OCI-LY7 (cell line): ENCODE measurements around the gene SERPINA1. TPM values are rescaled to one million over a fixed set of nuclear protein-coding genes. Genes with fewer than 3 reads are reported as not detected.

Experiments
- BruUV-seq: library from RNA; stranded (reverse); fragments of 400-500 nt; replicated peaks from 2 replicates; lab custom pipeline; 2021; lab: Mats Ljungman, UMichigan
- CTCF ChIA-PET: fragments of 300-600 bp; sonication (Branson Sonifier 250); formaldehyde crosslinking; loops from one replicate; lab custom pipeline; 2022; ENCODE audit warnings: antibody characterized with exemption; ENCODE audit not compliant: unreplicated experiment; lab: Charles Lee
- POLR2A ChIA-PET: fragments of 300-600 bp; sonication (Branson Sonifier 250); formaldehyde crosslinking; loops from one replicate; lab custom pipeline; 2022; ENCODE audit warnings: antibody characterized with exemption; lab: Charles Lee
- DNase-seq: peaks from one replicate; pipeline ENCODE4 v3.0.0-alpha.2; 2015; ENCODE audit warnings: low spot score
- H2AFZ ChIP-seq: fragments of 200-600 bp; sonication (generic), shearing (Covaris generic); 2 replicates; pipeline ENCODE4 v1.6.1; 2014; ENCODE audit warnings: mild to moderate bottlenecking, antibody characterized with exemption, low read length, moderate library complexity
- H3K27ac ChIP-seq: fragments of 200-600 bp; sonication (generic); 2 replicates; pipeline ENCODE4 v1.5.1; 2014; ENCODE audit warnings: mixed run types, low read depth, mild to moderate bottlenecking, moderate library complexity, low read length, inconsistent platforms; ENCODE audit not compliant: poor library complexity, severe bottlenecking
- H3K36me3 ChIP-seq: fragments of 200-600 bp; sonication (generic); 2 replicates; pipeline ENCODE4 v1.6.1; 2014; ENCODE audit warnings: mild to moderate bottlenecking, antibody characterized with exemption, low read length, moderate library complexity, mixed read lengths; ENCODE audit not compliant: insufficient read depth
- H3K4me1 ChIP-seq: fragments of 200-600 bp; sonication (generic); 2 replicates; pipeline ENCODE4 v1.5.1; 2014; ENCODE audit warnings: mild to moderate bottlenecking, low read length; ENCODE audit not compliant: insufficient read depth, poor library complexity, severe bottlenecking
- H3K4me2 ChIP-seq: fragments of 200-600 bp; sonication (generic); 2 replicates; pipeline ENCODE4 v1.6.1; 2014; ENCODE audit warnings: mild to moderate bottlenecking, low read length
- H3K4me3 ChIP-seq: fragments of 200-600 bp; sonication (generic); 2 replicates; pipeline ENCODE4 v1.5.1; 2014; ENCODE audit warnings: mild to moderate bottlenecking, low read depth, low read length; ENCODE audit not compliant: poor library complexity, severe bottlenecking
- H3K79me2 ChIP-seq: fragments of 200-600 bp; sonication (generic); 2 replicates; pipeline ENCODE4 v1.6.1; 2016; ENCODE audit warnings: low read depth, mild to moderate bottlenecking, low read length, moderate library complexity, mixed read lengths; ENCODE audit not compliant: insufficient read depth
- H3K9me2 ChIP-seq: fragments of 200-600 bp; sonication (generic); 2 replicates; pipeline ENCODE4 v1.6.1; 2016; ENCODE audit warnings: mild to moderate bottlenecking, low read length, mixed read lengths; ENCODE audit not compliant: insufficient read depth
- H3K9me3 ChIP-seq: fragments of 200-600 bp; sonication (generic); 2 replicates; pipeline ENCODE4 v1.6.1; 2014; ENCODE audit warnings: mild to moderate bottlenecking, mixed run types, low read length, mixed read lengths
- H4K20me1 ChIP-seq: fragments of 200-600 bp; sonication (generic); 2 replicates; pipeline ENCODE4 v1.6.1; 2014; ENCODE audit warnings: mild to moderate bottlenecking, antibody characterized with exemption, low read length, moderate library complexity, mixed read lengths; ENCODE audit not compliant: insufficient read depth
- CTCF ChIP-seq: fragments of 200-600 bp; sonication (generic); conservative IDR thresholded peaks from 2 replicates; pipeline ENCODE4 v1.5.1; 2014; ENCODE audit warnings: mild to moderate bottlenecking, antibody characterized with exemption, low read length, moderate library complexity, mixed read lengths
- EZH2phosphoT487 ChIP-seq: fragments of 200-600 bp; sonication (generic); IDR thresholded peaks from 2 replicates; pipeline ENCODE4 v1.6.1; 2018; ENCODE audit warnings: low read depth, borderline replicate concordance, mild to moderate bottlenecking, mixed run types, antibody characterized with exemption, low read length, moderate library complexity, mixed read lengths
- intact Hi-C: fragments of 100-400 bp; cut with micrococcal nuclease; formaldehyde crosslinking; loops from one replicate; pipeline ENCODE4 v1.10.0; 2022; ENCODE audit not compliant: unreplicated experiment
- total RNA-seq, 2 experiments: library from RNA; depleted of rRNA in 1 of 2; stranded (reverse); fragments of >200 nt in 1 of 2; shearing (Covaris generic) in 1 of 2; gene quantifications; 2 replicates each; pipeline ENCODE4 v1.2.3, GENCODE V29; 2014 to 2022

SERPINA1 gene
- total RNA-seq, 2 experiments from 2014 or later = not detected

GRCh38 chr14:94377866-94378470, 10.4 kb downstream of the SERPINA1 start:
- BruUV-seq = no TSS peak
- no peak for DNase-seq
- no peak overlapping the region for H2AFZ ChIP-seq
- intact Hi-C loops = no loop called here
- TF ChIP-seq EZH2phosphoT487 = no peak
- TF ChIP-seq CTCF = no peak
- H3K27ac ChIP-seq = no peak overlapping the region
- H3K36me3 ChIP-seq = no peaks in the 10 kb centered on the region
- H3K4me1 ChIP-seq = no peaks in the 10 kb centered on the region
- no peak overlapping the region for H3K4me3 ChIP-seq
- no peak overlapping the region for H3K4me2 ChIP-seq
- POLR2A ChIA-PET = no interaction called here
- H3K9me2 ChIP-seq = no peaks in the 10 kb centered on the region
- no peaks in the 10 kb centered on the region for H3K79me2 ChIP-seq
- H4K20me1 ChIP-seq = no peaks in the 10 kb centered on the region
- CTCF ChIA-PET = no interaction called here
- H3K9me3 ChIP-seq = no peaks in the 10 kb centered on the region

GRCh38 chr14:94376976-94377865, 11.2 kb downstream of the SERPINA1 start:
- no peaks in the 10 kb centered on the region for H3K9me2 ChIP-seq
- no peak overlapping the region for H2AFZ ChIP-seq
- CTCF ChIA-PET = no interaction called here
- TF ChIP-seq CTCF (no peak), EZH2phosphoT487 (no peak)
- no peaks in the 10 kb centered on the region for H3K4me1 ChIP-seq
- no peak overlapping the region for H3K4me2 ChIP-seq
- no peaks in the 10 kb centered on the region for H3K9me3 ChIP-seq
- H3K27ac ChIP-seq = no peak overlapping the region
- no peaks in the 10 kb centered on the region for H3K79me2 ChIP-seq
- POLR2A ChIA-PET = no interaction called here
- no peak overlapping the region for H3K4me3 ChIP-seq
- H3K36me3 ChIP-seq = no peaks in the 10 kb centered on the region
- no TSS peak for BruUV-seq
- H4K20me1 ChIP-seq = no peaks in the 10 kb centered on the region
- intact Hi-C loops = no loop called here
- DNase-seq = no peak
